Measurements from ENCODE around the gene PXMP2.

Gene PXMP2

DNA sequence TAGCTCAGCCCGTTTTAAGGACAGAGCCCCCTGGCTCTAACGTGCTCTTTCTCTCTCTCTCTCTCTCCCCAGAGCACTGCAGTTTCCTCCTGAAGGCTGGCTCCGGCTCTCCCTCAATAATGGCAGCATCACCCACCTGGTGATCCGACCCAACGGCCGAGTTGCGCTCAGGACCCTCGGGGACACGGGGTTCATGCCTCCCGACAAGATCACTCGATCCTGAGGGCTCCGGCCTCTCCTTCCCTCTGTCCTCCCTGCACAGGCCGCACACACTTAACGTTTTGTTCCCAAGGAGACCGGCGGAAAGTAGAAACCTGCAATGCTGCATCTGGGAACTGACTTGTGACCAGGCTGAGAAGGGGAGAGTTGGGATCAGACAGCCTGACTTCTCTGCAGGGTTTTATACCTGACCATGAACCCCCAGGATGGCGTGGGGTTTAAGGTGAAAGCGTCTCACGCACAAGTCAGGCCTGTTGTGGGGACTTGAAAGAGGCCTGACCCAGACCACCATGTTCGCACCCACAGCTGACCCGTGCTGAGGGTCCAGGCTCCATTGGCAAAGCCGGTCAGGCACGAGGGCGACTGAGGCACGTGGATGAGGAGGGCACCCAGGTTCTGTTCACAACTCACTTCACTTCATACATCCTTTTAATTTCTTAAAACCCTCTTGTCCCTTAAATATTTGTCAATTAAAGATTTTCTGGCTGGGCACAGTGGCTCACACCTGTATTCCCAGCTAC, 33.4 kb downstream of the PXMP2 start:
- no peak for DNase-seq (ENCODE audit: low read depth in 2 of 2)

DNA sequence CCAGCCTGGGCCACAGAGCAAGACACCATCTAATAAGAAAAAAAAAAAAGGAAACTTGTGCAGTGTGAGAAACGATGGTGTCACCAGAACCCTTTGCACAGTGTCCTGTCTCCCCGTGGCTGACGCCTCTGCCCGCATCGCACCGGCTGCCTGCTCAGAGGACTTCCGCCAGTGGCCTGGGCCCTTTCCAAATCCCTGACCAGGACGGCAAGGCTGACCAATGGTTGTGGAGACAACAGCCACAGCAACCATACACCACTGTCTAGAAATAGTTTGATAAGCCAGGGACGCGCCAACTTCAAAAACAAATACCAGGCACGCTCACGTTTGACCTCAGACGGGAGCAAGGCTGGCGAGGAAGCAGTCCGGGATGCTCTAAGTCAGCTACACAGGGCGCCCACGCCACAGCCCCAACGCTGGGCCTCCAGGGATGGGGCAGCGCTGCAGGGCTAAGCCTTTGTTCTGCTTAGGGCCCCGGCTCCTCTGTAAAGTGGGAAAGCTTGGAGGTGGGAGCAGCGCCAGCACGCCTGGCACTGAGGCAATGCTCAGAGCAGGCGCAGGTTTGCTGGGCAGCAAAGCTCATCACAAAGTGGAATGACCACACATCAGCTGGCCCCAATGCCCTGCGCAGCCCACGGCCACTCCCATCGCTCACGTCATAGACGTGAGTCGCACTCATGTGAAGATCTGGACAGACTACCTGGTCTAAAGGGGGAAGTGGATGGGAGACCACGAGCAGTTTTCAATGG, 35.8 kb downstream of the PXMP2 start:
- DNase-seq (ENCODE audit: low read depth in 2 of 2): no peak

- DNase-seq (ENCODE audit: low read depth in 2 of 2): no peak
Observed at GRCh38 chr12:132723764-132724140, 36.4 kb downstream of the PXMP2 start.

DNA sequence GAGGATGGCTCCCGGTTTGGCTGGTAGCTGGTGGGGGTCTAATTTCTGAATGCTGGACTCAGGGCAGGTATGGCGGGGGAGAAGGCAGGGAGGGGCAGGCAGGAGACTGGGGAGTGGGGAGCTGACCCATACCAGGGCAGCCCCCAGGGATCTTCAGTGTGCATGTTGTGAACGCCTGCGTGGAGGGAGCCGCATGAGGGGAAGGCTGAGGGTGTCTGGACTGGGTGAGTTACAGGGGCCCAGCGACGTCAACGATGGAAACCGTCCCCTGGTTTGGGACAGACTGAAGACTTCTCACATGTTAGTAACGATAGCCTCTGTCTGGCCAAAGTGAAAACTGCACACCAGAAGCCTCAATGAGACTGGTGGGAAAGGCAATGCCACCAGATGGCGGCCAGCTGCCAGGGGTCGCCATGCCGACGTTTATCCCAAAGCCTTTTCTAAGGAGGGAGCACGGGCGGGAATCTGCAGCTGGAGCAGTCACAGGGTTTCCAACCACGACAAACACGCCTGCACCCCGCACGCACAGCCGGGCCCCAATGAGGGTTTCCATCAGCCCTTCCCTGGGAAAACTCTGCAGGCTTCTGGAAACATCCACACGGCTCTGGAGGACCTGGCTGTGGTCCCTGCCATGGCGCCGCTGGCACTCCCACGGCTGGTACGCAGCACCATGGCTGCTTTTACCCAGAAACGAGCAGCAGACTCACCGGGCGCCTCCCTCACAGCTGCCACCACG, 37.3 kb downstream of the PXMP2 start:
- DNase-seq (ENCODE audit: low read depth in 2 of 2): no peak

DNA sequence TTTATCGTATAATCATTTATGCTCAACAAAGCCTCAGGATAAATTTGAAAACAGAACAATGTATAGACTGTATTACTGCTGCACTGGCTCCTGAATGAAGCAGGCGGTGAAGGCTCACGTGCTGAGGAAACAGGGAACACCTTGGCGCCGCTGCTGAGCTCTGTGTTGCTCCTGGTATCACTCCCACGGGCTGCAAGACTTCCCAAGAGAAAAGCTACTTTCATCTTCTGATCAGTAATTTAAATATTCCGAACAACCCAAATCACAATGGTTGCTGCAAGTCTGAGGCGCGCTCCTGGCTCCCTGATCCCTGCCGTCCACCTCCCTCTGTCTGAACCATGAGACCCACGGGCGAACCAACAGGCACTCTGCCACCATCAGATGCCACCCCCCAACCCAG, 39.0 kb downstream of the PXMP2 start:
- no peak for DNase-seq (ENCODE audit: low read depth in 2 of 2)

DNA sequence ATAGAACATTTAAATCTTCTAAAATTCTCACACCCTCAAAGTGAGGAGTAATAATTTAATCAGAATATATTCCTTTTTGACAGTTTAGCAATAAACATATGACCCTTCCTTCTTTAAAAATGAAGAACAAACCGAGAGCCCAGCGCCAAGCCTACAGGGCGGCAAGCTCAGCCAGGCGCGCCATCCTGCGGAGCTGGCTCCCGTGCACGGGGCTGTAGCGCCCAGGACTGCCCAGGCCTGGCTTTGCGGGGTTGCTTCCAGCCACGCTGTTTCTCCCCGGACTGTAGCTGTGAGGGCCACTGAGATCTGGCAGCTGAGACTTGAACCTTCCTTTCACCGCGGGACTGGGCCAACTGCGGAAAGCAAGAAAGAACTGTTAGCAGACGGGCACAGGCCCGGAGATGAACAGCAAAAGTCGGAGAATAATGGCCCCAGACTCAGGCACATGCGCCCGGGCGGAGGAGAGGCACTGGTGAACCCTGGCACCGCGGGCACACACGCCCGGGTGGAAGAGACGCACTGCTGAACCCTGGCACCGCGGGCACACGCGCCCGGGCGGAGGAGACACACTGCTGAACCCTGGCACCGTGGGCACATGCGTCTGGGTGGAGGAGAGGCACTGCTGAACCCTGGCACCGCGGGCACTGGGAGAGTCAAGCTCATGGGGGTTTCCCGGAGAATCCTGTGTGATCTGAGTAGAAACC, 39.9 kb downstream of the PXMP2 start:
- no peak for DNase-seq (ENCODE audit: low read depth in 2 of 2)

- DNase-seq (ENCODE audit: low read depth in 2 of 2): no peak
Observed at GRCh38 chr12:132728502-132728901, 41.1 kb downstream of the PXMP2 start.

DNA sequence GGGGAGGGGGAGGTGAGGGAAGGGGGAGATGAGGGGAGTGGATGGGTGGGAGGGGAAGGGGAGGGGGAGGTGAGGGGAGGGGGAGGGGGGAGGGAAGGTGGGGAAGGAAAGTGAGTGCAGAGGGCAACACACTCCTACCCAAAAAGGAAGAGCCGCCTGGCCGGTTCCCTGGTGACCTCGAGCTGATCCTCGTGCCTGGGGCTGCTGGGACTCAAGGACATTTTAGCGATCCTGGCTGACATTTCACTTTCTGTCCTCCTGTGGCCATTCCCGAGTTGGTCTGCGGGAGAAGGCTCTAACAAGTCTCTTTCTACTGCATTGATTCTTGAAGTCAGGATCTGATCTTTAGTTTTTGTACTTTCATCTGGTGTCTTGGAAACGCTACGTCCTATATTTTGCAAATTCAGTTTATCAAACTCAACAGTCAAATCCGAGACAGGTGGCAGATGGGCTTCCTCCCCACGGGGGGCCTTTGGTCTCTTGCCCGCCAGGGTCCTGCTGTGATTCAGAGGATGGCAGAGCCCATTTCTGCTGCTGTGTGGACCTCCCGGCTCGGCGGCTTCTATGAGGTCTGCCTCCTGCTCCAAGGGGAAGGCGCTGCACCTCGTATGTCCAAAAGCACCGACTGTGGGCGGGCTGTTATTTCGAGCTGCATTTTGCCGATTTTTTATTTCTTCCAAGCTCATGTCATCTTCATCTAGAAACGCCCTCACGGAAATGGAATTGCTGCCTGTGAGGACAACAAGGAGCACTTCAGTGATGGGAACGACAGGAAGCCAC, 42.3 kb downstream of the PXMP2 start:
- DNase-seq (ENCODE audit: low read depth in 2 of 2): no peak

GRCh38 chr12:132730353-132730752, 43.0 kb downstream of the PXMP2 start:
- no peak for DNase-seq (ENCODE audit: low read depth in 2 of 2)

DNA sequence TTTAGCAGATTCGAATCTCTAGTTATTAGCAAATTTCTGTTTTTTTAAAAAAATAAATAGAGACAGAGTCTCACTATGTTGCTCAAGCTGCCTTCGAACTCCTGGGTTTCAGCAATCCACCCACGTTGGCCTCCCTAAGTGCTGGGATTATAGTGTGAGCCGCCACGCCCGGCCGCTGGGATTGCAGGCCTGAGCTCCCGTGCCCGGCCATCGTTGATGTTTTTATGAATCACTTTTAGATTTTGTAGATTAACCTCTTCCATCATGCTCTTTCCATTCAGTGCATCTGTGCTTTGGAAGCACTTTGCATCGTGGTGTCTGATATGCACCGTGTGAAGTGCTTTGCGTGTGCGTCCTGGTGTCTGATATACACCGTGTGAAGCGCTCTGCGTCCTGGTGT, 44.2 kb downstream of the PXMP2 start:
- no peak for DNase-seq (ENCODE audit: low read depth in 2 of 2)

GRCh38 chr12:132734206-132734605, 46.8 kb downstream of the PXMP2 start:
- no peak for DNase-seq (ENCODE audit: low read depth in 2 of 2)

GRCh38 chr12:132735496-132735895, 48.1 kb downstream of the PXMP2 start:
- no peak for DNase-seq (ENCODE audit: low read depth in 2 of 2)

- DNase-seq (ENCODE audit: low read depth in 2 of 2): no peak
Observed at GRCh38 chr12:132736378-132736777, 49.0 kb downstream of the PXMP2 start.

- DNase-seq (ENCODE audit: low read depth in 2 of 2): no peak
Observed at GRCh38 chr12:132736913-132737312, 49.5 kb downstream of the PXMP2 start.

GRCh38 chr12:132739600-132740312, 52.4 kb downstream of the PXMP2 start:
- no peak for DNase-seq (ENCODE audit: low read depth in 2 of 2)

DNA sequence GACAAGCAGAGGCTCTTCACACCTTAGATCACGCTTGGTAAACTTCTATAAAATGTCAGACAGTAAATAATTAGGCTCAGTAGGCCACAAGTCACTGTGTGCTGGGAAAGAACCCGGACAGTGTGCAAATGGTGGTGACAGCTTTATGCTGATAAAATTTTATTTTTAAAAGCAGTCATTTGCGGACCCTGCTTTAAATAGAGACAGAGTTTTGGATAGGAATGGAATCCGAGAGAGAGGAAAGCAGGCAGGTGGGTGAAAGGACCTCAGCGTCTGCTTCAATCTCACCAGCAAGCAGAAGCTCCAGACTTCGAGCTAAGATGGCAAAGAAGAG, 52.9 kb downstream of the PXMP2 start:
- DNase-seq (ENCODE audit: low read depth in 2 of 2): no peak

GRCh38 chr12:132740652-132741051, 53.3 kb downstream of the PXMP2 start:
- DNase-seq (ENCODE audit: low read depth in 2 of 2): no peak

GRCh38 chr12:132741620-132742019, 54.2 kb downstream of the PXMP2 start:
- DNase-seq (ENCODE audit: low read depth in 2 of 2): no peak

GRCh38 chr12:132743831-132744230, 56.4 kb downstream of the PXMP2 start:
- no peak for DNase-seq (ENCODE audit: low read depth in 2 of 2)

DNA sequence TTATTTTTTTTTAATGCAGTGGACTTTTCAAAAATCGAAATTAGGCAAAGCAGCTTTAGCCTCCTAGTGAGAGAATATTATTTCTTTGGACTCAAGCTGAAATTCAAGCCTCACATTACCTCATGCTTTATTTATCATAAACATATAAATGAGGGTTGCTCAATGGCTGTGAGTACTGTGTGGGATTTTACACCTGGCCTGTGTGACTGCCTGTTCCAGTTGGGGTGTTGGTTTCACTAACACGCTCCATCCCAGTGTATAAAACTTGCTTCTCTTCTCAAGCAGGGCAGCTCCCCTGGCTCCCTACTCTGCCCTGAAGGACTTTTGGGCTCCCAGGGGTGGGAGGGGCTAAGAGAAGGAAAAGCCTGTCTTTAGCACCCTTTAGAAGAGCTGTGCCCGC, 59.2 kb downstream of the PXMP2 start:
- DNase-seq (ENCODE audit: low read depth in 2 of 2): no peak

GRCh38 chr12:132747395-132747794, 60.0 kb downstream of the PXMP2 start:
- DNase-seq (ENCODE audit: low read depth in 2 of 2): no peak

All from stimulated activated CD8-positive, alpha-beta memory T cell treated with anti-CD3 and anti-CD28 coated beads, Interleukin-2, amount 100 ng/mL, for 48 hours (primary cell).